Measurements from ENCODE around the gene CCDC157. TPM values are rescaled to one million over a fixed set of nuclear protein-coding genes. Genes with fewer than 3 reads are reported as not detected.

The CCDC157 gene
- total and polyA plus RNA-seq, 2 of the 4 experiments (the other 2 are of a cell fraction): 0.90 to 2.2 TPM

DNA sequence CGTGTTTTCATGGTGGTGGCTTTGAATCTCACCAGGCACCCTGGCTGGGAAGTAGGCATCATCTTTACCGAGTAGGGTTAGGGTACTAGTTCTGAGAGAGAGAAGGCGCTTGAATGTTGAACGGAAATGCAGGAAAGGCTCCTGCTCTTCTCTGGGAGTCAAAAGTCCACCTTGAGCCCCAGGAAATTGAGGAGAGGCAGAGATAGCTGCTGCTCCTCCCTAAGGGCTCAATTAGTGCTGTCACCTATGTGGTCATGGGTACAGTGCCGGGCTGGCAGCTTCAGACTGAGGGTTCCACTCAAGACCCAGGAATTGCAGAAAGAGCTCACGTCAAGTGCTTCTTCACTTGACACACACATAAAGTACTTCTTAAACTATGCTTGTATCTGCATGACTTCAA, 1.7 kb downstream of the CCDC157 start:
- H3K4me3 ChIP-seq (ENCODE audit: insufficient read depth, low read depth, low read length): no peak overlapping the region
- H3K27ac ChIP-seq (ENCODE audit: insufficient read depth, low read length): no peak overlapping the region
- H2BK5ac ChIP-seq (ENCODE audit: low read depth, low read length, poor library complexity, severe bottlenecking): no peak overlapping the region
- H2AFZ ChIP-seq (replicated peaks; ENCODE audit: low read length, poor library complexity): no peak overlapping the region
- H2AK9ac ChIP-seq (replicated peaks; ENCODE audit: low read depth, low read length, poor library complexity): no peak overlapping the region
- no peak overlapping the region for H3K56ac ChIP-seq (ENCODE audit: extremely low read depth, insufficient read depth, low read length)
- CTCF ChIA-PET: no interaction called here
- H3K27me3 ChIP-seq (ENCODE audit: control insufficient read depth, insufficient read depth, low read length): no peaks in the 10 kb centered on the region
- no peak overlapping the region for H3K23ac ChIP-seq (ENCODE audit: low read depth, low read length)
- dilution Hi-C loops (cut with HindIII; ENCODE audit: low sequenced_read_pairs, unreplicated experiment) (no loop called here), in situ Hi-C loops (cut with MboI; ENCODE audit: low sequenced_read_pairs) (no loop called here), intact Hi-C loops (cut with micrococcal nuclease) (no loop called here)
- peaks cover 32% of the 10 kb centered on the region for H4K20me1 ChIP-seq (ENCODE audit: insufficient read depth, low read length)
- H2BK120ac ChIP-seq (ENCODE audit: low read depth, low read length): no peak overlapping the region
- H3K4ac ChIP-seq (ENCODE audit: low read depth, low read length): no peak overlapping the region
- H3K4me1 ChIP-seq (ENCODE audit: control insufficient read depth, insufficient read depth, low read length): peaks cover 12% of the 10 kb centered on the region
- H3K14ac ChIP-seq (replicated peaks; ENCODE audit: low read depth, low read length): no peak overlapping the region
- no peak overlapping the region for H2AK5ac ChIP-seq (ENCODE audit: low read depth, low read length)
- no peak overlapping the region for H3K4me2 ChIP-seq (ENCODE audit: low read depth, low read length)
- H4K8ac ChIP-seq (ENCODE audit: low read depth in 2 of 2, low read length in 2 of 2): no peak overlapping the region
- TF ChIP-seq, protein P1, sequence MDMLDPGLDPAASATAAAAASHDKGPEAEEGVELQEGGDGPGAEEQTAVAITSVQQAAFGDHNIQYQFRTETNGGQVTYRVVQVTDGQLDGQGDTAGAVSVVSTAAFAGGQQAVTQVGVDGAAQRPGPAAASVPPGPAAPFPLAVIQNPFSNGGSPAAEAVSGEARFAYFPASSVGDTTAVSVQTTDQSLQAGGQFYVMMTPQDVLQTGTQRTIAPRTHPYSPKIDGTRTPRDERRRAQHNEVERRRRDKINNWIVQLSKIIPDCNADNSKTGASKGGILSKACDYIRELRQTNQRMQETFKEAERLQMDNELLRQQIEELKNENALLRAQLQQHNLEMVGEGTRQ (IDR thresholded peaks at IDR 0.05; ENCODE audit: low read depth, low read length): no peak
- TF ChIP-seq MAFK (IDR thresholded peaks at IDR 0.05; ENCODE audit: low read depth, low read length): no peak
- TF ChIP-seq ELK1 (IDR thresholded peaks at IDR 0.05; ENCODE audit: borderline replicate concordance, low read depth, low read length): no peak
- TF ChIP-seq MXI1 (IDR thresholded peaks at IDR 0.05; ENCODE audit: borderline replicate concordance, low read depth, low read length): no peak
- TF ChIP-seq RFX5 (IDR thresholded peaks at IDR 0.05; ENCODE audit: low read depth, low read length): no peak
- TF ChIP-seq, protein P2, sequence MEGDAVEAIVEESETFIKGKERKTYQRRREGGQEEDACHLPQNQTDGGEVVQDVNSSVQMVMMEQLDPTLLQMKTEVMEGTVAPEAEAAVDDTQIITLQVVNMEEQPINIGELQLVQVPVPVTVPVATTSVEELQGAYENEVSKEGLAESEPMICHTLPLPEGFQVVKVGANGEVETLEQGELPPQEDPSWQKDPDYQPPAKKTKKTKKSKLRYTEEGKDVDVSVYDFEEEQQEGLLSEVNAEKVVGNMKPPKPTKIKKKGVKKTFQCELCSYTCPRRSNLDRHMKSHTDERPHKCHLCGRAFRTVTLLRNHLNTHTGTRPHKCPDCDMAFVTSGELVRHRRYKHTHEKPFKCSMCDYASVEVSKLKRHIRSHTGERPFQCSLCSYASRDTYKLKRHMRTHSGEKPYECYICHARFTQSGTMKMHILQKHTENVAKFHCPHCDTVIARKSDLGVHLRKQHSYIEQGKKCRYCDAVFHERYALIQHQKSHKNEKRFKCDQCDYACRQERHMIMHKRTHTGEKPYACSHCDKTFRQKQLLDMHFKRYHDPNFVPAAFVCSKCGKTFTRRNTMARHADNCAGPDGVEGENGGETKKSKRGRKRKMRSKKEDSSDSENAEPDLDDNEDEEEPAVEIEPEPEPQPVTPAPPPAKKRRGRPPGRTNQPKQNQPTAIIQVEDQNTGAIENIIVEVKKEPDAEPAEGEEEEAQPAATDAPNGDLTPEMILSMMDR (conservative IDR thresholded peaks at IDR 0.05; ENCODE audit: low read depth, low read length): no peak
- TF ChIP-seq BHLHE40 (IDR thresholded peaks at IDR 0.05; ENCODE audit: low read depth, low read length): no peak
- no peak for TF ChIP-seq POLR2A (IDR thresholded peaks at IDR 0.05; ENCODE audit: low read depth, low read length)
- TF ChIP-seq NFE2L2 (IDR thresholded peaks at IDR 0.05; ENCODE audit: low read depth, low read length): no peak
- BruUV-seq (replicated peaks): no TSS peak
- H3K36me3 ChIP-seq (ENCODE audit: control insufficient read depth, insufficient read depth, low read length): 0 out of 2 replicates have a peak, but pooled peaks cover 2% of the 10 kb centered on the region
- POLR2A ChIA-PET (ENCODE audit: unreplicated experiment): no interaction called here
- ATAC-seq (ENCODE audit: low read depth): no peak
- WGBS, 2 experiments (ENCODE audit: extremely low coverage in 2 of 2, insufficient read length in 1 of 2): 91% methylated on average over 3 of the region's 6 CpGs; no CpG with 5 or more reads in 1 of the 2 experiments
- no peak overlapping the region for H2BK20ac ChIP-seq (ENCODE audit: low read depth, low read length)
- H3K18ac ChIP-seq (ENCODE audit: low read depth, low read length): no peak overlapping the region
- H3K9me3 ChIP-seq (ENCODE audit: control insufficient read depth, insufficient read depth, low read length): no peaks in the 10 kb centered on the region
- peaks cover 17 to 34% of the 10 kb centered on the region in 2 experiments for H3K79me1 ChIP-seq (ENCODE audit: low read depth in 1 of 2, low read length in 2 of 2)
- no peak overlapping the region for H4K5ac ChIP-seq (ENCODE audit: low read depth, low read length)
- no peak overlapping the region for H2BK15ac ChIP-seq (ENCODE audit: low read depth, low read length)
- H4K91ac ChIP-seq (ENCODE audit: insufficient read depth, low read depth, low read length): no peak overlapping the region
- H3K9me1 ChIP-seq (ENCODE audit: insufficient read depth, low read length): peaks cover 15% of the 10 kb centered on the region
- DNase-seq: no peak
- no peak overlapping the region for H3K9ac ChIP-seq (ENCODE audit: low read depth, low read length)

Data from IMR-90 (cell line).